ENCODE data around the gene CCER1. TPM values are rescaled to one million over a fixed set of nuclear protein-coding genes. Genes with fewer than 3 reads are reported as not detected.
A peak's percentile ranks its signal among the peaks of the same experiment; 100 is the strongest.

CCER1 gene
- total RNA-seq, 1 donor from 2014 or later: not detected

GRCh38 chr12:90943255-90943654, 11.7 kb downstream of the CCER1 start:
- no peak for FAIRE-seq
- no peak for TF ChIP-seq EZH2 (IDR thresholded peaks at IDR 0.05; ENCODE audit: insufficient read depth, low read length)
- TF ChIP-seq CTCF (IDR thresholded peaks at IDR 0.05; ENCODE audit: insufficient read depth, low read depth, low read length): no peak
- Histone ChIP-seq H2AFZ (ENCODE audit: low read depth, low read length) (no peak overlapping the region), H3K4me2 (ENCODE audit: low read length) (no peak overlapping the region), H3K27ac (ENCODE audit: low read depth, low read length) (no peak overlapping the region), H4K20me1 (ENCODE audit: insufficient read depth, low read length) (no peaks in the 10 kb centered on the region), H3K9me3 (ENCODE audit: insufficient read depth, low read depth, low read length) (no peaks in the 10 kb centered on the region), H3K4me1 (ENCODE audit: insufficient read depth, low read length) (peaks cover 8% of the 10 kb centered on the region), H3K27me3 (ENCODE audit: insufficient read depth, low read length) (no peaks in the 10 kb centered on the region), H3K9ac (ENCODE audit: low read length) (no peak overlapping the region), H3K4me3 (ENCODE audit: insufficient read depth, low read depth, low read length) (no peak overlapping the region), H3K79me2 (ENCODE audit: insufficient read depth, low read length) (no peaks in the 10 kb centered on the region), H3K36me3 (ENCODE audit: insufficient read depth, low read length) (no peaks in the 10 kb centered on the region)
- Mint-ChIP-seq H3K9me3 (ENCODE audit: unreplicated experiment) (no peaks in the 10 kb centered on the region), H3K36me3 (ENCODE audit: low read depth, unreplicated experiment) (no peaks in the 10 kb centered on the region), H3K27me3 (ENCODE audit: low read depth, unreplicated experiment) (no peaks in the 10 kb centered on the region), H3K4me3 (ENCODE audit: unreplicated experiment) (no peak overlapping the region), H3K27ac (ENCODE audit: unreplicated experiment) (no peak overlapping the region), H3K4me1 (ENCODE audit: low read depth, unreplicated experiment) (peaks cover 6% of the 10 kb centered on the region)
- no peak for DNase-seq (ENCODE audit: low read depth)

- no peak overlapping the region for H3K4me3 Mint-ChIP-seq (ENCODE audit: unreplicated experiment)
- DNase-seq (ENCODE audit: low read depth) (peak; percentile 52), FAIRE-seq (no peak)
- Histone ChIP-seq H2AFZ (ENCODE audit: low read depth, low read length) (no peak overlapping the region), H3K36me3 (ENCODE audit: insufficient read depth, low read length) (no peaks in the 10 kb centered on the region), H3K4me1 (ENCODE audit: insufficient read depth, low read length) (peaks cover 9% of the 10 kb centered on the region), H3K79me2 (ENCODE audit: insufficient read depth, low read length) (no peaks in the 10 kb centered on the region), H4K20me1 (ENCODE audit: insufficient read depth, low read length) (no peaks in the 10 kb centered on the region), H3K27ac (ENCODE audit: low read depth, low read length) (no peak overlapping the region), H3K4me2 (ENCODE audit: low read length) (no peak overlapping the region), H3K27me3 (ENCODE audit: insufficient read depth, low read length) (no peaks in the 10 kb centered on the region), H3K9ac (ENCODE audit: low read length) (no peak overlapping the region), H3K9me3 (ENCODE audit: insufficient read depth, low read depth, low read length) (no peaks in the 10 kb centered on the region), H3K4me3 (ENCODE audit: insufficient read depth, low read depth, low read length) (no peak overlapping the region)
- H3K27me3 Mint-ChIP-seq (ENCODE audit: low read depth, unreplicated experiment): no peaks in the 10 kb centered on the region
- no peaks in the 10 kb centered on the region for H3K36me3 Mint-ChIP-seq (ENCODE audit: low read depth, unreplicated experiment)
- no peaks in the 10 kb centered on the region for H3K9me3 Mint-ChIP-seq (ENCODE audit: unreplicated experiment)
- no peak for TF ChIP-seq EZH2 (IDR thresholded peaks at IDR 0.05; ENCODE audit: insufficient read depth, low read length)
- peak; percentile 69 for TF ChIP-seq CTCF (IDR thresholded peaks at IDR 0.05; ENCODE audit: insufficient read depth, low read depth, low read length)
- no peak overlapping the region for H3K27ac Mint-ChIP-seq (ENCODE audit: unreplicated experiment)
- peaks cover 11% of the 10 kb centered on the region for H3K4me1 Mint-ChIP-seq (ENCODE audit: low read depth, unreplicated experiment)
Observed at GRCh38 chr12:90940872-90941499, 14.0 kb downstream of the CCER1 start.

- Histone ChIP-seq H3K4me3 (ENCODE audit: insufficient read depth, low read depth, low read length) (no peak overlapping the region), H3K27ac (ENCODE audit: low read depth, low read length) (no peak overlapping the region), H3K4me2 (ENCODE audit: low read length) (no peak overlapping the region), H3K9ac (ENCODE audit: low read length) (no peak overlapping the region), H3K9me3 (ENCODE audit: insufficient read depth, low read depth, low read length) (no peaks in the 10 kb centered on the region), H2AFZ (ENCODE audit: low read depth, low read length) (no peak overlapping the region), H3K36me3 (ENCODE audit: insufficient read depth, low read length) (no peaks in the 10 kb centered on the region), H3K27me3 (ENCODE audit: insufficient read depth, low read length) (no peaks in the 10 kb centered on the region), H3K79me2 (ENCODE audit: insufficient read depth, low read length) (no peaks in the 10 kb centered on the region), H3K4me1 (ENCODE audit: insufficient read depth, low read length) (peaks cover 9% of the 10 kb centered on the region), H4K20me1 (ENCODE audit: insufficient read depth, low read length) (no peaks in the 10 kb centered on the region)
- H3K9me3 Mint-ChIP-seq (ENCODE audit: unreplicated experiment): no peaks in the 10 kb centered on the region
- H3K27me3 Mint-ChIP-seq (ENCODE audit: low read depth, unreplicated experiment): no peaks in the 10 kb centered on the region
- no peak overlapping the region for H3K4me3 Mint-ChIP-seq (ENCODE audit: unreplicated experiment)
- TF ChIP-seq CTCF (IDR thresholded peaks at IDR 0.05; ENCODE audit: insufficient read depth, low read depth, low read length) (no peak), EZH2 (IDR thresholded peaks at IDR 0.05; ENCODE audit: insufficient read depth, low read length) (no peak)
- no peak for FAIRE-seq
- DNase-seq (ENCODE audit: low read depth): no peak
- H3K4me1 Mint-ChIP-seq (ENCODE audit: low read depth, unreplicated experiment): peaks cover 11% of the 10 kb centered on the region
- no peaks in the 10 kb centered on the region for H3K36me3 Mint-ChIP-seq (ENCODE audit: low read depth, unreplicated experiment)
- no peak overlapping the region for H3K27ac Mint-ChIP-seq (ENCODE audit: unreplicated experiment)
Observed at GRCh38 chr12:90939382-90939781, 15.6 kb downstream of the CCER1 start.

Measured in astrocyte (in vitro differentiated cells and primary cell).